Cardiac muscle cell (in vitro differentiated cells and primary cell): ENCODE data around the gene ZC3HAV1. TPM values are rescaled to one million over a fixed set of nuclear protein-coding genes. Genes with fewer than 3 reads are reported as not detected.

ENCODE experiments used
- DNase-seq, 2 donors: peaks; one replicate each; pipeline versions ENCODE4 v3.0.0 to v3.0.0-alpha.2; 2010 to 2017; ENCODE audit warnings: low read depth in 1 of 2, low spot score in 1 of 2
- H3K27ac ChIP-seq: fragments of 200-600 bp; sonication (generic); 2 replicates; pipeline ENCODE4 v1.5.1; 2016
- H3K27me3 ChIP-seq: fragments of 200-600 bp; sonication (generic); 2 replicates; pipeline ENCODE4 v1.6.0; 2016; ENCODE audit warnings: control low read depth
- H3K36me3 ChIP-seq: fragments of 200-600 bp; sonication (generic); 2 replicates; pipeline ENCODE4 v1.5.1; 2016; ENCODE audit warnings: control low read depth
- H3K4me1 ChIP-seq: fragments of 200-600 bp; sonication (generic); 2 replicates; pipeline ENCODE4 v1.8.1; 2017; ENCODE audit warnings: low read depth, mild to moderate bottlenecking, mixed run types
- H3K4me3 ChIP-seq: fragments of 200-600 bp; sonication (generic); 2 replicates; pipeline ENCODE4 v1.5.1; 2016; ENCODE audit warnings: mild to moderate bottlenecking
- H3K9me3 ChIP-seq: fragments of 200-600 bp; sonication (generic); 2 replicates; pipeline ENCODE4 v1.5.1; 2017; ENCODE audit warnings: low read depth, mild to moderate bottlenecking, control low read depth
- CTCF ChIP-seq: IDR thresholded peaks from 2 replicates; pipeline ENCODE4 v1.5.1; 2012; ENCODE audit warnings: low read depth, mild to moderate bottlenecking, low read length
- polyA plus RNA-seq: library from polyadenylated mRNA; unstranded; fragments of >200 nt; fragmentation: Nextera tagmentation; extraction: Ambion mirVana; gene quantifications from 2 replicates; pipeline ENCODE4 v1.2.1, GENCODE V29; 2016
- total RNA-seq: library from RNA; depleted of rRNA; stranded (reverse); fragments of >200 nt; gene quantifications from 2 replicates; pipeline ENCODE4 v1.2.3, GENCODE V29; 2016

ZC3HAV1 gene
- total and polyA plus RNA-seq, 2 experiments from 2014 or later: 13.8 to 18.6 TPM

GRCh38 chr7:139072796-139073195 is 36.7 kb downstream of the ZC3HAV1 start:
- Histone ChIP-seq H3K27me3 (no peaks in the 10 kb centered on the region), H3K36me3 (no peaks in the 10 kb centered on the region), H3K4me1 (no peaks in the 10 kb centered on the region), H3K9me3 (no peaks in the 10 kb centered on the region), H3K27ac (no peak overlapping the region), H3K4me3 (no peak overlapping the region)
- TF ChIP-seq CTCF: no peak
- DNase-seq: no peak

GRCh38 chr7:139071680-139072079 is 37.8 kb downstream of the ZC3HAV1 start:
- DNase-seq: no peak
- Histone ChIP-seq H3K27ac (no peak overlapping the region), H3K4me3 (no peak overlapping the region), H3K9me3 (no peaks in the 10 kb centered on the region), H3K4me1 (no peaks in the 10 kb centered on the region), H3K36me3 (no peaks in the 10 kb centered on the region), H3K27me3 (no peaks in the 10 kb centered on the region)
- no peak for TF ChIP-seq CTCF

GRCh38 chr7:139068544-139069399 is 40.7 kb downstream of the ZC3HAV1 start:
- Histone ChIP-seq H3K36me3 (peaks cover 5% of the 10 kb centered on the region), H3K27me3 (no peaks in the 10 kb centered on the region), H3K9me3 (no peaks in the 10 kb centered on the region), H3K4me3 (no peak overlapping the region), H3K4me1 (no peaks in the 10 kb centered on the region), H3K27ac (no peak overlapping the region)
- no peak for TF ChIP-seq CTCF
- DNase-seq: no peak

- Histone ChIP-seq H3K4me1 (no peaks in the 10 kb centered on the region), H3K27me3 (no peaks in the 10 kb centered on the region), H3K36me3 (peaks cover 5% of the 10 kb centered on the region), H3K9me3 (no peaks in the 10 kb centered on the region), H3K4me3 (no peak overlapping the region), H3K27ac (no peak overlapping the region)
- no peak for DNase-seq
- no peak for TF ChIP-seq CTCF
These were observed 43.2 kb downstream of the ZC3HAV1 start for GRCh38 chr7:139066315-139066714.

GRCh38 chr7:139065323-139065722 is 44.2 kb downstream of the ZC3HAV1 start:
- TF ChIP-seq CTCF: no peak
- no peak for DNase-seq
- H3K36me3 ChIP-seq: peaks cover 11% of the 10 kb centered on the region

More at GRCh38 chr7:139065323-139065722, 44.2 kb downstream of the ZC3HAV1 start:
- Histone ChIP-seq H3K4me1 (no peaks in the 10 kb centered on the region), H3K27me3 (no peaks in the 10 kb centered on the region), H3K27ac (no peak overlapping the region), H3K9me3 (no peaks in the 10 kb centered on the region), H3K4me3 (no peak overlapping the region)
